GM21723 (cell line): ENCODE measurements around the gene TM9SF3.
"Not testable (repeated sequence)": the region's sequence is repeated elsewhere in the genome, so short reads cannot be mapped to it uniquely, and the experiment has no call there.

ENCODE experiments used
- ATAC-seq: cut with Tn5 transposase; IDR thresholded peaks from one replicate; pipeline ENCODE4 v1.9.1; 2021; ENCODE audit warnings: mild to moderate bottlenecking, moderate library complexity; ENCODE audit not compliant: unreplicated experiment

The TM9SF3 gene

DNA sequence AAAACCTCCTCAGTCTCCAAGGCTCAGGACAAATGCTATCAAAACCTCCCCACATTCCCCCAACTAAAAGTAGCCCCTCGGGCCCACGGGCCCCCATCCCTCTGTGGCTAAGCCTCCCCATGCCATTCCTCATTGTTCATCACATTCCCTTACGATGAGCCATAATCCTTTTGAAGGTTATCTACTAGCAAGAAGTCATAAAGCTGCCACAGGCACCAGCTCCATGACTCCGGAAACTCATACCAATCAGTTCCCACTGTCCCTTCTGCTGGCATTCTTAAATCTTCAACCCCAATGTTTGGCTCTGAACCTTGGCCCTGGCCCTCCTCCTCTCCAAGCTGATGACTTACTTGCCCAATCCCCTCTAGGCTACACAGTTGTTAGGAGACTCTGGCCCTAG is 19.4 kb upstream of the TM9SF3 start:
- no peak for ATAC-seq

DNA sequence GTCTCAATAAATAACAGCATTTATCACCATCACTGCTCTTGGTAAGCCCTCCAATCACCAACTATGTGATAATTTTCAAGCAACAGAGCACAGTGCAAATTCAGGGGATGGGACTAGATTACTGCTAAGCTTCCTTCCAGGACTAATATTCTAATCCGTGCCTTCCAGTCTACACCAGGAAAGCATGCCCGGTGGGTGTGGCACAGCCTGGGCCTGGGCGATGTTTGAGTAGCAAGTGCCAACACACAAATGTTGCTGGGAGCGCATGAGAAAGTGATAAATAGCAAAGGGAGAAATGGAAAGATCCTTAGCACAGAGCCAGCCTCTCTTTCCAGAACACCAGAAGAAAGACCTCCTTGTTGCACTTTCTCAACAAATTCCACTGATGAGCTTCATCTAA is 13.5 kb upstream of the TM9SF3 start:
- no peak for ATAC-seq

GRCh38 chr10:96598846-96599245 is 12.0 kb upstream of the TM9SF3 start:
- no peak for ATAC-seq

- ATAC-seq: no peak
Observed at GRCh38 chr10:96596422-96597407, 9.9 kb upstream of the TM9SF3 start.

- no peak for ATAC-seq
Observed at GRCh38 chr10:96595741-96596140, 8.9 kb upstream of the TM9SF3 start.

DNA sequence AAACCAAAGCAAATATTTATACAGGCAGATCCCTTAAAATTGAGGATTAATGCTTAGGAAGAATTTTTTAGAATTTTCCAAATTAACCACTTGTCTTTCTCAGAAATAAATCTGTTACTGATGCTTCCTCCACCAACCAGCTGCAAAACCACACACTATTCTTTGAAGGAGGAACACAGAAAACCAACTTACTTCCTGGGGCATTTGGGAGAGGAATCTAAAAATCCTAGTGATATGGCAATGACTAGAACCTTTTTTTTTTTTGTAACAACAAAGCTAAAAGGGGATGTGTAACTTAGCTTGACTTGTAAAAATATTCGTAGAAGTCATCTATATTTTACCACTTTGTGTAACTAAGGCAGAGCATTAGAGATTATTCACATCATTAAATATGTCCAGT is 5.1 kb upstream of the TM9SF3 start:
- ATAC-seq: no peak

- ATAC-seq: no peak
Observed at GRCh38 chr10:96588616-96589419, 2.0 kb upstream of the TM9SF3 start.

- ATAC-seq: no peak
Observed at GRCh38 chr10:96588060-96588554, 1.3 kb upstream of the TM9SF3 start.

- peak; percentile 4 for ATAC-seq
Observed at GRCh38 chr10:96587264-96588059, 650 bp upstream of the TM9SF3 start.

DNA sequence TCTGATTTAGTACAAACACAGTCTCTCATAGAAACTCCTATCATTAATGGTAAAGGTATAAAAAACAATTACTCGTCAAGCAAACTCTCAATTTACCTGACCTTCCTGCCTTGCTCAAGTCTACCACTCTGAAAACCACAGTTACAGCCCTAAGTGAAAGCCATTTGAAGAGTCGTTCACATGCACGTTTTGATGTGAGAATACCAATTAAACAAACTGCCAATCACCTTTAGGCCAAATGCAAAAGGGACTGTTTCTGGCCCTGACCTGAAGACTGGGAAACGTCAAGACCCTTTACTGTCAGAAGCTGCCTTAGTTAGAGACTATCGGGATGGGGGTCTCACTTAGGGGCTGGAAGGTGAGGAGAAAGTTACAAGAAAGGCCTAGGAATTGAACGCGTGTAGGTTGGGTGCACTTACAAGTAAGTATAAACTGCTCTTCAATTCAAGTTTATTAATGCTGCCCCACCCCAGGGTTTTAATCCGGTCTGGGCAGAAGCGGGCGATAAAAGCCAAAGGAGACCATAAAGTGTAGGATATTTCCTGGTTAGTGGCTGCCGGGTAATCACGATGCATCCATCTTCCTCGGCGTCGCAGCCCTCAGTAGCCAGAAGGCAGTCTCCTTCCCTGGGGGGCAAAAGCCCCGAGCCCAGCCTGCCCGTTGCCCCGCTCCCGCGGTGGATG is 935 bp downstream of the TM9SF3 start:
- ATAC-seq: no peak

- ATAC-seq: no peak
Observed at GRCh38 chr10:96584474-96584873, 2.3 kb downstream of the TM9SF3 start.

GRCh38 chr10:96584035-96584434 is 2.8 kb downstream of the TM9SF3 start:
- ATAC-seq: no peak

GRCh38 chr10:96579133-96579532 is 7.7 kb downstream of the TM9SF3 start:
- ATAC-seq: no peak

- no peak for ATAC-seq
Observed at GRCh38 chr10:96578633-96579032, 8.2 kb downstream of the TM9SF3 start.

GRCh38 chr10:96578022-96578421 is 8.8 kb downstream of the TM9SF3 start:
- ATAC-seq: no peak

DNA sequence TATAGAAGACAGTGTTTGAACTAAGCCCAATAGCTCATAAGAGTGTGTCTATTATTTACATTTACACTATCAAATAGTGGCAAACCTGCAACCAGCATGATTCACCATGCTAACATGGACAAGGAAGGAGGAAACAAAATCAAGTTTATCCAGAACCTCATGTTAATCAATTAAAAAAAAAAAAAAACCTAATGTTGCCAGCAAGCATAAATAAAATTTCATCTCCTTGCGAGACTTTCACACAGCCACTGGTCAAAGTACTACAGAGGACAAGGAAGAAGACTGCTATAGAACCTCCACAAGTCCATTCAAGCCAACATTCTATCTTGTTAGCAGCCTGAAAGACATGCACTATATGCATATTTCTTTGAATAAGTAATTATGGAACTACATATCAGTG is 9.7 kb downstream of the TM9SF3 start:
- no peak for ATAC-seq

DNA sequence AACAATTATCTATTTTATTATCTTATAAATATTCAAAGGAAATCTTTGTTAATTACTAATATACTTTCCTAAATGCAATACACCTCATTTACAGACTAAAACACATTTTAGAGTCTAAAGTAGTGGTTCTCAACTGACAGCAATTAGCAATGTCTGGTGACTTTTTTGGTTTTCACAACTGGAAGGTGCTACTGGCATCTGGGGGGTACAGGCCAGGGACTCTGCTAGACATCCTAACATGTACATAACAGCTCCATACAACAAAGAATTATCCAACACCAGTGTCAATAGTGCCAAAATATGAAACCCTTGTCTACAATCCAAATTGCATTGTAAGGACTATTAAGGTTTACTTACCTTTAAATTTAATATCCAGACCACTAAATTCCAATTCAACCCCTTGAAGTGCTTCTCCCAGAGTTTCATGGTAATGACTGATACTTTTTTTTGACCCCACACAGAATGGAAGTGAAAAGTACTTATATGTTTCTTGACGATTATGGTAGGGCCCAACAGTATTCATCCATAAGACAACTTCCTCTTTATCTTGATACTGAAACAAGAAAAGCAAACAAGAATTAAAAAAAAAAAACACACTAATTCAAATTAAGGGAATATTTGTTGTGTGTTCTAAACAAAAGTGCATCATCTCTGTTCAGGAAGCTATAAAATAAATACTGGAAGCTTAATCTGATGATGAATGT is 10.4 kb downstream of the TM9SF3 start:
- ATAC-seq: no peak

GRCh38 chr10:96574564-96574963 is 12.2 kb downstream of the TM9SF3 start:
- ATAC-seq: not testable (repeated sequence)

- ATAC-seq: no peak
Observed at GRCh38 chr10:96573036-96573435, 13.8 kb downstream of the TM9SF3 start.
